OCI-LY7 (cell line): ENCODE results near the gene PIAS4. TPM values are rescaled to one million over a fixed set of nuclear protein-coding genes. Genes with fewer than 3 reads are reported as not detected.
A peak's percentile ranks its signal among the peaks of the same experiment; 100 is the strongest.

Source experiments
- BruUV-seq: library from RNA; stranded (reverse); fragments of 400-500 nt; replicated peaks from 2 replicates; lab custom pipeline; 2021; lab: Mats Ljungman, UMichigan
- CTCF ChIA-PET: fragments of 300-600 bp; sonication (Branson Sonifier 250); formaldehyde crosslinking; loops from one replicate; lab custom pipeline; 2022; ENCODE audit warnings: antibody characterized with exemption; ENCODE audit not compliant: unreplicated experiment; lab: Charles Lee
- POLR2A ChIA-PET: fragments of 300-600 bp; sonication (Branson Sonifier 250); formaldehyde crosslinking; loops from one replicate; lab custom pipeline; 2022; ENCODE audit warnings: antibody characterized with exemption; lab: Charles Lee
- DNase-seq: peaks from one replicate; pipeline ENCODE4 v3.0.0-alpha.2; 2015; ENCODE audit warnings: low spot score
- H2AFZ ChIP-seq: fragments of 200-600 bp; sonication (generic), shearing (Covaris generic); 2 replicates; pipeline ENCODE4 v1.6.1; 2014; ENCODE audit warnings: mild to moderate bottlenecking, antibody characterized with exemption, low read length, moderate library complexity
- H3K27ac ChIP-seq: fragments of 200-600 bp; sonication (generic); 2 replicates; pipeline ENCODE4 v1.5.1; 2014; ENCODE audit warnings: mixed run types, low read depth, mild to moderate bottlenecking, moderate library complexity, low read length, inconsistent platforms; ENCODE audit not compliant: poor library complexity, severe bottlenecking
- H3K36me3 ChIP-seq: fragments of 200-600 bp; sonication (generic); 2 replicates; pipeline ENCODE4 v1.6.1; 2014; ENCODE audit warnings: mild to moderate bottlenecking, antibody characterized with exemption, low read length, moderate library complexity, mixed read lengths; ENCODE audit not compliant: insufficient read depth
- H3K4me1 ChIP-seq: fragments of 200-600 bp; sonication (generic); 2 replicates; pipeline ENCODE4 v1.5.1; 2014; ENCODE audit warnings: mild to moderate bottlenecking, low read length; ENCODE audit not compliant: insufficient read depth, poor library complexity, severe bottlenecking
- H3K4me2 ChIP-seq: fragments of 200-600 bp; sonication (generic); 2 replicates; pipeline ENCODE4 v1.6.1; 2014; ENCODE audit warnings: mild to moderate bottlenecking, low read length
- H3K4me3 ChIP-seq: fragments of 200-600 bp; sonication (generic); 2 replicates; pipeline ENCODE4 v1.5.1; 2014; ENCODE audit warnings: mild to moderate bottlenecking, low read depth, low read length; ENCODE audit not compliant: poor library complexity, severe bottlenecking
- H3K79me2 ChIP-seq: fragments of 200-600 bp; sonication (generic); 2 replicates; pipeline ENCODE4 v1.6.1; 2016; ENCODE audit warnings: low read depth, mild to moderate bottlenecking, low read length, moderate library complexity, mixed read lengths; ENCODE audit not compliant: insufficient read depth
- H3K9me2 ChIP-seq: fragments of 200-600 bp; sonication (generic); 2 replicates; pipeline ENCODE4 v1.6.1; 2016; ENCODE audit warnings: mild to moderate bottlenecking, low read length, mixed read lengths; ENCODE audit not compliant: insufficient read depth
- H3K9me3 ChIP-seq: fragments of 200-600 bp; sonication (generic); 2 replicates; pipeline ENCODE4 v1.6.1; 2014; ENCODE audit warnings: mild to moderate bottlenecking, mixed run types, low read length, mixed read lengths
- H4K20me1 ChIP-seq: fragments of 200-600 bp; sonication (generic); 2 replicates; pipeline ENCODE4 v1.6.1; 2014; ENCODE audit warnings: mild to moderate bottlenecking, antibody characterized with exemption, low read length, moderate library complexity, mixed read lengths; ENCODE audit not compliant: insufficient read depth
- EZH2phosphoT487 ChIP-seq: fragments of 200-600 bp; sonication (generic); IDR thresholded peaks from 2 replicates; pipeline ENCODE4 v1.6.1; 2018; ENCODE audit warnings: low read depth, borderline replicate concordance, mild to moderate bottlenecking, mixed run types, antibody characterized with exemption, low read length, moderate library complexity, mixed read lengths
- intact Hi-C: fragments of 100-400 bp; cut with micrococcal nuclease; formaldehyde crosslinking; loops from one replicate; pipeline ENCODE4 v1.10.0; 2022; ENCODE audit not compliant: unreplicated experiment
- total RNA-seq, 2 experiments: library from RNA; depleted of rRNA in 1 of 2; stranded (reverse); fragments of >200 nt in 1 of 2; shearing (Covaris generic) in 1 of 2; gene quantifications; 2 replicates each; pipeline ENCODE4 v1.2.3, GENCODE V29; 2014 to 2022
- TF ChIP-seq, protein P1 (sequence below): fragments of 200-600 bp; sonication (generic); conservative IDR thresholded peaks from 2 replicates; pipeline ENCODE4 v1.5.1; 2014; ENCODE audit warnings: mild to moderate bottlenecking, antibody characterized with exemption, low read length, moderate library complexity, mixed read lengths

Gene PIAS4
- total RNA-seq, 2 experiments from 2014 or later, result 25.3 to 35.0 TPM

GRCh38 chr19:3970313-3970807 lies 37.2 kb upstream of the PIAS4 start:
- CTCF ChIA-PET, result no interaction called here
- Histone ChIP-seq H3K36me3 (peaks cover 46% of the 10 kb centered on the region), H3K9me3 (no peaks in the 10 kb centered on the region), H3K27ac (peak overlapping the region; percentile 35), H3K4me1 (peaks cover 21% of the 10 kb centered on the region), H3K4me3 (peak overlapping the region; percentile 96), H2AFZ (0 out of 2 replicates have a peak overlapping the region, but pooled peaks have one; percentile 4), H3K79me2 (peaks cover 18% of the 10 kb centered on the region; the same call in 1 of the 2 replicates), H4K20me1 (no peaks in the 10 kb centered on the region; the same call in 1 of the 2 replicates), H3K4me2 (peak overlapping the region; percentile 96), H3K9me2 (no peaks in the 10 kb centered on the region)
- no peak for DNase-seq
- no peak for TF ChIP-seq EZH2phosphoT487
- TF ChIP-seq, protein P1, sequence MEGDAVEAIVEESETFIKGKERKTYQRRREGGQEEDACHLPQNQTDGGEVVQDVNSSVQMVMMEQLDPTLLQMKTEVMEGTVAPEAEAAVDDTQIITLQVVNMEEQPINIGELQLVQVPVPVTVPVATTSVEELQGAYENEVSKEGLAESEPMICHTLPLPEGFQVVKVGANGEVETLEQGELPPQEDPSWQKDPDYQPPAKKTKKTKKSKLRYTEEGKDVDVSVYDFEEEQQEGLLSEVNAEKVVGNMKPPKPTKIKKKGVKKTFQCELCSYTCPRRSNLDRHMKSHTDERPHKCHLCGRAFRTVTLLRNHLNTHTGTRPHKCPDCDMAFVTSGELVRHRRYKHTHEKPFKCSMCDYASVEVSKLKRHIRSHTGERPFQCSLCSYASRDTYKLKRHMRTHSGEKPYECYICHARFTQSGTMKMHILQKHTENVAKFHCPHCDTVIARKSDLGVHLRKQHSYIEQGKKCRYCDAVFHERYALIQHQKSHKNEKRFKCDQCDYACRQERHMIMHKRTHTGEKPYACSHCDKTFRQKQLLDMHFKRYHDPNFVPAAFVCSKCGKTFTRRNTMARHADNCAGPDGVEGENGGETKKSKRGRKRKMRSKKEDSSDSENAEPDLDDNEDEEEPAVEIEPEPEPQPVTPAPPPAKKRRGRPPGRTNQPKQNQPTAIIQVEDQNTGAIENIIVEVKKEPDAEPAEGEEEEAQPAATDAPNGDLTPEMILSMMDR, result no peak
- POLR2A ChIA-PET, result interaction anchor here (0.5 to 1.7 kb wide), 3 partner anchors 14 to 61 kb away, joined by 4 to 5 read pairs (median 5); no protein-coding TSS in a partner anchor
- intact Hi-C loops, result no loop called here
- BruUV-seq, result no TSS peak

- H3K4me2 ChIP-seq, result peak within 1 kb of the TSS; percentile 96
- peaks cover 21% of the 10 kb centered on the region for H3K4me1 ChIP-seq
- H3K36me3 ChIP-seq, result peaks cover 46% of the 10 kb centered on the region
- peak within 1 kb of the TSS; percentile 96 for H3K4me3 ChIP-seq
- no peaks in the 10 kb centered on the region for H3K9me3 ChIP-seq
- peaks cover 6% of the 10 kb centered on the region; the same call in 1 of the 2 replicates for H4K20me1 ChIP-seq
- H3K79me2 ChIP-seq, result peaks cover 18% of the 10 kb centered on the region; the same call in 1 of the 2 replicates
- peak within 1 kb of the TSS; percentile 71 for H3K27ac ChIP-seq
- CTCF ChIA-PET, result no interaction called here
- no peaks in the 10 kb centered on the region for H3K9me2 ChIP-seq
- POLR2A ChIA-PET, result interaction anchor here (0.5 to 1.7 kb wide), 4 partner anchors 13 to 74 kb away, joined by 4 to 5 read pairs (median 4); no protein-coding TSS in a partner anchor
- 0 out of 2 replicates have a peak within 1 kb of the TSS, but pooled peaks have one; percentile 4 for H2AFZ ChIP-seq
- TF ChIP-seq, protein P1, result no peak
- no peak for TF ChIP-seq EZH2phosphoT487
- BruUV-seq, result no TSS peak
- peak; percentile 99 for DNase-seq
- intact Hi-C loops, result no loop called here
Observed at GRCh38 chr19:3970808-3971598, 36.5 kb upstream of the PIAS4 start, which contains the start of gene DAPK3. DAPK3 (minus strand) TSS chr19:3971099; CDS start chr19:3969735, 1,364 bp downstream.
